Measurements from ENCODE around the gene HLA-DOB. TPM values are rescaled to one million over a fixed set of nuclear protein-coding genes. Genes with fewer than 3 reads are reported as not detected.

The HLA-DOB gene
- total RNA-seq, 1 experiment from 2014 or later = 0.64 TPM

DNA sequence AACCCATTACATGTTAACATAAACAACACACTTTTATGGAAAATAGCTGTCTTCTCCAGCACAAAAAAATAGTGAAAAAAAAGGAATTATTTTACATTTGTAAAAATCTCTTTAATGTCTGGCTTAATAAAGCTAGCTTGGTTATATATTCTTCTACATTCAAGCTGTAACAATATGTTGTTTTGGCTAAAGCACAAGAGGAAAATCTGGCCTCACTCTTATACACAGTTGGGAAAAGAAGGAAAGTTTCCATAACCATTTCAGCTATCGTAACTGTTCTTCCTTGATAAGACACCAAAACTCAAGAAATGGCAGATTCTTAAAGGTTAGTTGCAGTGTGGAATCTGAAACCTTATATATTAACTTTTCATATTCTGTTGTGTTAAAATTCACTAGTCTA lies 7.6 kb downstream of the HLA-DOB start:
- Histone ChIP-seq H3K27me3 (ENCODE audit: insufficient read depth, low read length) (peaks cover 21% of the 10 kb centered on the region), H2AFZ (ENCODE audit: low read depth, low read length, poor library complexity, severe bottlenecking) (no peak overlapping the region), H3K4me1 (ENCODE audit: control insufficient read depth in 1 of 2, insufficient read depth in 2 of 2, low read length in 2 of 2) (no peaks in the 10 kb centered on the region), H3K9ac (ENCODE audit: low read length) (no peak overlapping the region), H3K4me3 (replicated peaks in 1 of 2; ENCODE audit: low read depth in 1 of 2, low read length in 2 of 2) (no peak overlapping the region), H3K4me2 (ENCODE audit: low read length) (no peak overlapping the region), H3K36me3 (ENCODE audit: control insufficient read depth in 1 of 2, insufficient read depth in 2 of 2, low read length in 2 of 2) (no peaks in the 10 kb centered on the region), H4K20me1 (ENCODE audit: insufficient read depth) (no peaks in the 10 kb centered on the region), H3K27ac (ENCODE audit: low read depth, low read length) (no peak overlapping the region), H3K79me2 (ENCODE audit: insufficient read depth, low read length) (no peaks in the 10 kb centered on the region), H3K9me2 (ENCODE audit: insufficient read depth) (no peaks in the 10 kb centered on the region; the same call in 1 of the 2 replicates), H3K9me3 (ENCODE audit: control insufficient read depth in 1 of 2, insufficient read depth in 1 of 2, low read depth in 1 of 2, low read length in 2 of 2) (no peaks in the 10 kb centered on the region)
- ChIA-PET POLR2A (no interaction called here), CTCF (interaction anchor here (0.8 to 1.1 kb wide), 2 partner anchors 23 to 52 kb away, joined by 3 to 4 read pairs; no protein-coding TSS in a partner anchor), RAD21 (ENCODE audit: low non-redundant PET in 1 of 2, low total read pairs in 2 of 2, uncharacterized antibody in 2 of 2, unreplicated experiment in 2 of 2) (no interaction called here)
- no peak for TF ChIP-seq POLR2A (IDR thresholded peaks at IDR 0.05; ENCODE audit: borderline replicate concordance, extremely low read depth, insufficient read depth, insufficient read length)
- TF ChIP-seq POLR2AphosphoS5 (IDR thresholded peaks at IDR 0.05; ENCODE audit: low read depth, low read length) = no peak
- TF ChIP-seq, protein P1, sequence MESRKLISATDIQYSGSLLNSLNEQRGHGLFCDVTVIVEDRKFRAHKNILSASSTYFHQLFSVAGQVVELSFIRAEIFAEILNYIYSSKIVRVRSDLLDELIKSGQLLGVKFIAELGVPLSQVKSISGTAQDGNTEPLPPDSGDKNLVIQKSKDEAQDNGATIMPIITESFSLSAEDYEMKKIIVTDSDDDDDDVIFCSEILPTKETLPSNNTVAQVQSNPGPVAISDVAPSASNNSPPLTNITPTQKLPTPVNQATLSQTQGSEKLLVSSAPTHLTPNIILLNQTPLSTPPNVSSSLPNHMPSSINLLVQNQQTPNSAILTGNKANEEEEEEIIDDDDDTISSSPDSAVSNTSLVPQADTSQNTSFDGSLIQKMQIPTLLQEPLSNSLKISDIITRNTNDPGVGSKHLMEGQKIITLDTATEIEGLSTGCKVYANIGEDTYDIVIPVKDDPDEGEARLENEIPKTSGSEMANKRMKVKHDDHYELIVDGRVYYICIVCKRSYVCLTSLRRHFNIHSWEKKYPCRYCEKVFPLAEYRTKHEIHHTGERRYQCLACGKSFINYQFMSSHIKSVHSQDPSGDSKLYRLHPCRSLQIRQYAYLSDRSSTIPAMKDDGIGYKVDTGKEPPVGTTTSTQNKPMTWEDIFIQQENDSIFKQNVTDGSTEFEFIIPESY (IDR thresholded peaks at IDR 0.05; ENCODE audit: extremely low read depth, insufficient replicate concordance, low read length) = no peak
- no peak for TF ChIP-seq YY1 (IDR thresholded peaks at IDR 0.05; ENCODE audit: extremely low read depth, insufficient replicate concordance, low read depth, low read length)
- no peak for TF ChIP-seq FOSL1 (IDR thresholded peaks at IDR 0.05; ENCODE audit: low read depth)
- no peak for TF ChIP-seq SIN3A (IDR thresholded peaks at IDR 0.05; ENCODE audit: low read depth)
- TF ChIP-seq RAD21 (IDR thresholded peaks at IDR 0.05; ENCODE audit: low read depth) = no peak
- TF ChIP-seq, protein P2, sequence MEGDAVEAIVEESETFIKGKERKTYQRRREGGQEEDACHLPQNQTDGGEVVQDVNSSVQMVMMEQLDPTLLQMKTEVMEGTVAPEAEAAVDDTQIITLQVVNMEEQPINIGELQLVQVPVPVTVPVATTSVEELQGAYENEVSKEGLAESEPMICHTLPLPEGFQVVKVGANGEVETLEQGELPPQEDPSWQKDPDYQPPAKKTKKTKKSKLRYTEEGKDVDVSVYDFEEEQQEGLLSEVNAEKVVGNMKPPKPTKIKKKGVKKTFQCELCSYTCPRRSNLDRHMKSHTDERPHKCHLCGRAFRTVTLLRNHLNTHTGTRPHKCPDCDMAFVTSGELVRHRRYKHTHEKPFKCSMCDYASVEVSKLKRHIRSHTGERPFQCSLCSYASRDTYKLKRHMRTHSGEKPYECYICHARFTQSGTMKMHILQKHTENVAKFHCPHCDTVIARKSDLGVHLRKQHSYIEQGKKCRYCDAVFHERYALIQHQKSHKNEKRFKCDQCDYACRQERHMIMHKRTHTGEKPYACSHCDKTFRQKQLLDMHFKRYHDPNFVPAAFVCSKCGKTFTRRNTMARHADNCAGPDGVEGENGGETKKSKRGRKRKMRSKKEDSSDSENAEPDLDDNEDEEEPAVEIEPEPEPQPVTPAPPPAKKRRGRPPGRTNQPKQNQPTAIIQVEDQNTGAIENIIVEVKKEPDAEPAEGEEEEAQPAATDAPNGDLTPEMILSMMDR (IDR thresholded peaks at IDR 0.05 in 2 of 3, conservative IDR thresholded peaks at IDR 0.05 in 1 of 3; ENCODE audit: borderline replicate concordance in 1 of 3, insufficient read depth in 1 of 3, low read depth in 2 of 3, low read length in 2 of 3) = no peak
- TF ChIP-seq CBX3 (IDR thresholded peaks at IDR 0.05; ENCODE audit: low read depth) = no peak
- no peak for TF ChIP-seq ZNF274 (IDR thresholded peaks at IDR 0.05; ENCODE audit: low read depth, low read length)
- no peak for TF ChIP-seq JUND (IDR thresholded peaks at IDR 0.05)
- TF ChIP-seq ZFX (IDR thresholded peaks at IDR 0.05) = no peak
- no peak for TF ChIP-seq TCF7L2 (IDR thresholded peaks at IDR 0.05; ENCODE audit: borderline replicate concordance, extremely low read depth, insufficient read depth, insufficient read length)
- TF ChIP-seq CEBPB (IDR thresholded peaks at IDR 0.05; ENCODE audit: low read depth) = no peak
- TF ChIP-seq, protein P3, sequence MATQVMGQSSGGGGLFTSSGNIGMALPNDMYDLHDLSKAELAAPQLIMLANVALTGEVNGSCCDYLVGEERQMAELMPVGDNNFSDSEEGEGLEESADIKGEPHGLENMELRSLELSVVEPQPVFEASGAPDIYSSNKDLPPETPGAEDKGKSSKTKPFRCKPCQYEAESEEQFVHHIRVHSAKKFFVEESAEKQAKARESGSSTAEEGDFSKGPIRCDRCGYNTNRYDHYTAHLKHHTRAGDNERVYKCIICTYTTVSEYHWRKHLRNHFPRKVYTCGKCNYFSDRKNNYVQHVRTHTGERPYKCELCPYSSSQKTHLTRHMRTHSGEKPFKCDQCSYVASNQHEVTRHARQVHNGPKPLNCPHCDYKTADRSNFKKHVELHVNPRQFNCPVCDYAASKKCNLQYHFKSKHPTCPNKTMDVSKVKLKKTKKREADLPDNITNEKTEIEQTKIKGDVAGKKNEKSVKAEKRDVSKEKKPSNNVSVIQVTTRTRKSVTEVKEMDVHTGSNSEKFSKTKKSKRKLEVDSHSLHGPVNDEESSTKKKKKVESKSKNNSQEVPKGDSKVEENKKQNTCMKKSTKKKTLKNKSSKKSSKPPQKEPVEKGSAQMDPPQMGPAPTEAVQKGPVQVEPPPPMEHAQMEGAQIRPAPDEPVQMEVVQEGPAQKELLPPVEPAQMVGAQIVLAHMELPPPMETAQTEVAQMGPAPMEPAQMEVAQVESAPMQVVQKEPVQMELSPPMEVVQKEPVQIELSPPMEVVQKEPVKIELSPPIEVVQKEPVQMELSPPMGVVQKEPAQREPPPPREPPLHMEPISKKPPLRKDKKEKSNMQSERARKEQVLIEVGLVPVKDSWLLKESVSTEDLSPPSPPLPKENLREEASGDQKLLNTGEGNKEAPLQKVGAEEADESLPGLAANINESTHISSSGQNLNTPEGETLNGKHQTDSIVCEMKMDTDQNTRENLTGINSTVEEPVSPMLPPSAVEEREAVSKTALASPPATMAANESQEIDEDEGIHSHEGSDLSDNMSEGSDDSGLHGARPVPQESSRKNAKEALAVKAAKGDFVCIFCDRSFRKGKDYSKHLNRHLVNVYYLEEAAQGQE (IDR thresholded peaks at IDR 0.05; ENCODE audit: low read depth) = no peak
- TF ChIP-seq, protein P4, sequence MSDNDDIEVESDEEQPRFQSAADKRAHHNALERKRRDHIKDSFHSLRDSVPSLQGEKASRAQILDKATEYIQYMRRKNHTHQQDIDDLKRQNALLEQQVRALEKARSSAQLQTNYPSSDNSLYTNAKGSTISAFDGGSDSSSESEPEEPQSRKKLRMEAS (IDR thresholded peaks at IDR 0.05) = no peak
- no peak for TF ChIP-seq SP1 (IDR thresholded peaks at IDR 0.05; ENCODE audit: low read depth)
- TF ChIP-seq ELF1 (IDR thresholded peaks at IDR 0.05; ENCODE audit: borderline replicate concordance, low read depth) = no peak
- no peak for TF ChIP-seq EZH2 (IDR thresholded peaks at IDR 0.05)
- BruUV-seq (replicated peaks) = no TSS peak
- intact Hi-C loops (cut with micrococcal nuclease) = no loop called here
- DNase-seq (ENCODE audit: low read depth, low spot score) (no peak), ATAC-seq (no peak)
